GM19397 (cell line): ENCODE data around the gene ZNF765.
"Not testable (repeated sequence)": the region's sequence is repeated elsewhere in the genome, so short reads cannot be mapped to it uniquely, and the experiment has no call there.

Source experiments
- ATAC-seq: cut with Tn5 transposase; IDR thresholded peaks from one replicate; pipeline ENCODE4 v1.9.1; 2021; ENCODE audit warnings: mild to moderate bottlenecking, moderate library complexity; ENCODE audit not compliant: unreplicated experiment

Gene ZNF765

DNA sequence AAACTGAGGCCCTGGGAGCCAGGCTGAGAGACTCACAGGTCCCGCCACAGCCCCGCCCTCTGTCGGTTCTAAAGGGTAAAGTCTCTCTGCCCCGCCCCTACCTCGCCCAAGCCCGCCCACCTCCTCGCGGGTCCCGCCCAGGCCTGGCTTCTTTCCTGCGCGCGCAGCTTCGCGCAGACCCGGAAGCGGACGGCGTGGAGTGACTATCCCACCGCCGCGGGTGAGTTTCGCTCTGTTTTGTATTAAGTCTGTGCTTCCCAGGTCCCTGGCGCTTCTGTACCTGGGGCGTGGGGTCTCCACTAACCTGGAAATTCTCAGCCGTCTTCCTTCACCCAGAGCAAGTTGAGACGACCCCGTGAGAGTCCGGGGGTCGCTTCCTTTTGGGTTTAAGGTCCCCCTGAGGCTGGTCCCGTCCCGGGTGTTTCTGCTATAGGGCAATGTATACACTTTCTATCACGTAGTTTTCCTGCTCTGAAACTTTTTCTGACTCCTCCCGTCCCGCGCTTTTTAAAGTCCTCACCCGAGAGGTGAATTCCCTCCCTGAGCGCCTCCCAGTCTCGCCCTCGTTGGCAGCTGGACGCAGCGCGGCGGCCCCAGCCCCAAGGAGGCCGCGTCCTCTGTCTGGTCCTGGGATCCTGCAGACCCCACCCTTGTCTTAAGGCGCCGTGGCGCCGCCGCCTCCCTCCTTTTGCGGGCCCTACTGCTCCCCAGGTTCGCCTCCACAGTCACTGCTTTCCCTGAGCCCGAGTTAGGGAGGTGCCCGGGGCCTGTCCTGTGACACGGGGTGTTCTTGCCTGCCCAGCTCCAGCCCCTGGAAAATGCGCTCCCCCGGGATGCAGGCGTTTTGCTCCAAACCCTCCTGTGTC lies at the start of gene ZNF765:
TSS of gene ZNF765 (plus strand) at position 176 of the 866 bp plus-strand sequence. CDS start 2,867 bp downstream, outside the sequence.
- peak; percentile 93 for ATAC-seq

DNA sequence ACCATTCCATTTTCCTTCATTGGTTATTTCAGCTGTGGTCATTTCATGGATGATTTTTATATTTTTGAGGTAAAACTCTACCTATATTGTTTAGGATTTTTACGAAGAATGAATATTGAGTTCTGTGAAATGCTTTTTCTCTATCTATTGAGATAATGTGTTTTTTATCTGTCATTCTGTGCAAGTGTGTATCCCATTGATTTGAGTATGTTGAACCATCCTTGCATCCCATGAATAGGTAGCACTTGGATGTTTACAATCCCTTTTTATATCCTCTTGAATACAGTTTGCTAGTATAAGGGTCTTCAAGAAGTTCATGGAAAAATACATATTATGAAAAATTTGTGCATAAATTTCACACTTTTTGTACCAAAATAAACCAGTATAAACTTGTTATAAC lies 39.2 kb upstream of the ZNF765 start:
- ATAC-seq, result no peak

DNA sequence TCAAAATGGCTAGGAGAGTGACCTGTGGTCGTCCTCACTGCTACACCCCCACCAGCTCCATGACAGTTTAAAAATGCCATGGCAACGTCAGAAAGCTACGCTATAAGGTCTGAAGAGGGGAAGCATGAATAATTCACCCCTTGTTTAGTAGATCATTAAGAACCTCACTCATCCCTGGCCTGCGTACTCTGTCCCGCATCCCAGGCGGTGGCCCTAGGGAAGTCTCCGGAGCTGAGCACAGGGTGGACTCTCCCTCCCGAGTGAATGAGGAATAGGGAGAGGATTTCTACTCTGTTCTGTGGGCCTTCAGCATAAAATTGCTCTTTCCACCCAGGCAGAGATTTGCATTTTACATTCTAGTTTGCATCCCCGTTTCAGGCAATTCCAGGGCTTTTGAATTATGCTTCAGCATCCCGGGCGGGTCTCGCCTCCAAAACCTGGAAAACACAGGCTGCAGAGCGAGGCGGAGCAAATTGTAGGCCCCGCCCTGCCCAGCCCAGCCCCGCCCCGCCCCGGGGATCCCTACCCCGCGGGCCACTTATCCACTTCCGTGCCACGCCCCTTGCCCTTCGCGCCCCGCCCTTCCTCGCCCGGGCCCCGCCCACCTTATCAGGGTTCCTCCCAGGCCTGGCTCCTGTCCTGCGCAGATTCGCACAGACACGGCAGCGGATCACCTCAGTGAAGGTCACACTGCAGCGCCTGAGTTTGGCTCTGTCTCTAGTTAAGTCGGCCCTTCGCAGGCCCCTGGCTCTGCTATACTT lies 36.9 kb upstream of the ZNF765 start:
- ATAC-seq, result no peak

DNA sequence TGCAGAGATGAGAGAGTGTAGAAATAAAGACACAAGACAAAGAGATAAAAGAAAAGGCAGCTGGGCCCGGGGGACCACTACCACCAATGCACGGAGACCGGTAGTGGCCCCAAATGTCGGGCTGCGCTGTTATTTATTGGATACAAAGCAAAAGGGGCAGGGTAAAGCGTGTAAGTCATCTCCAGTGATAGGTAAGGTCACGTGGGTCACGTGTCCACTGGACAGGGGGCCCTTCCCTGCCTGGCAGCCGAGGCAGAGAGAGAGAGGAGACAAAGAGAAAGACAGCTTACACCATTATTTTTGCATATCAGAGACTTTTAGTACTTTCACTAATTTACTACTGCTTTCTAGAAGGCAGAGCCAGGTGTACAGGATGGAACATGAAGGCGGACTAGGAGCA lies 34.9 kb upstream of the ZNF765 start:
- ATAC-seq, result not testable (repeated sequence)

DNA sequence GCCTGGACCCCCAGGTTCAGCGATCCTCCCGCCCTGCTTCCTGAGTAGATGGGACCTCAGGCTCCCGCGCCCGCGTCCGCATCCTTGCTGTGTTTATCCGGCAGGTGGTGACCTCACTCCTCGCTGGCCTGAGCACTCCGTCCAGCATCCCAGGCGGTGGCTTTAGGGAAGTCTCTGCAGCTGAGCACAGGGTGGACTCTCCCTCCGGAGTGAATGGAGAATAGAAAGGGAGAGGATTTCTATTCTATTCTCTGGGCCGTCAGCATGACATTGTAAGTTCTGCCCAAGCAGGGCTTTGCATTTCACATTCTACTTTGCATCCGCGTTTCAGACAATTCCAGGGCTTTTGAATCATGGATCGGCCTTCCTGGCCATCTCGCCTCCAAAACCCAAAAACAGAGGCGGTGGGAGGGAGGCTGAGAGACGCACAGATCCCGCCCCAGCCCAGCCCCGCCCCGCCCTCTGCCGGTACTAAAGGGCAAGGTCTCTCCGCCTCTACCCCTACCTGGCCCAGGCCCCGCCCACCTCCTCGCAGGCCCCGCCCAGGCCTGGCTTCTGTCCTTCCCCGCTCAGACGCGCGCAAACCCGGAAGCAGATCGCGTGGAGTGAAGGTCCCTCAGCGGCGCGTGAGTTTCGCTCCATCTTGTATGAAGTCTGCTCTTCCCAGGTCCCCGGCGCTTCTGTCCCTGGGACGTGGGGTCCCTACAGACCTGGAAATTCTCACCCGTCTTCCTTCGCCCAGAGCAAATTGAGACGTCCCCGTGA lies 29.6 kb upstream of the ZNF765 start, which contains the start of gene ZNF525:
TSS of gene ZNF525 (plus strand) at position 572 of the 765 bp plus-strand sequence. CDS start 6,577 bp downstream, outside the sequence.
- peak; percentile 99 for ATAC-seq

DNA sequence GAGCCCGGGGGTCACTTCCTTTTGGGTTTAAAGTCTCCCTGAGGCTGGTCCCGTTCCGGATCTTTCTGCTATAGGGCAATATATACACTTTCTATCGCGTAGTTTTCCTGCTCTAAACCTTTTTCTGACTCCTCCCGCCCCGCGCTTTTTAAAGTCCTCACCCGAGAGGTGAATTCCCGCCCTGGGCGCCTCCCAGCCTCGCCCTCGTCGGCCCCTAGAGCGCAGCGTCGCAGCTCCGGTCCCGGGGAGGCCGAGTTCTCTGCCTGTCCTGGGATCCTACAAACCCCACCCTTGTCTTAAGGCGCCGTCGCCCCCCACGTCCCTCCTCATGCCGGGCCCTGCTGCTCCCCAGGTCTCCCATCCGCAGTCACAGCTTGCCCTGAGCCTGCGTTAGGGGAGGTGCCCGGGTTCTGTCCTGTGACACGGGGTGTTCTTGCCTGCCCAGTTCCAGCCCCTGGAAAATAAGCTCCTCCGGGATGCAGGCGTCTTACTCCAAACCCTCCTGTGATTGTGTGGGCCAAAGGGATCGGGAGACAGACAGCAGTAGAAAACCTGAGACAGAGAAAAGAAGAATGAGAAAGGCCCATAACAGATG lies 29.0 kb upstream of the ZNF765 start:
- peak; percentile 35 for ATAC-seq

DNA sequence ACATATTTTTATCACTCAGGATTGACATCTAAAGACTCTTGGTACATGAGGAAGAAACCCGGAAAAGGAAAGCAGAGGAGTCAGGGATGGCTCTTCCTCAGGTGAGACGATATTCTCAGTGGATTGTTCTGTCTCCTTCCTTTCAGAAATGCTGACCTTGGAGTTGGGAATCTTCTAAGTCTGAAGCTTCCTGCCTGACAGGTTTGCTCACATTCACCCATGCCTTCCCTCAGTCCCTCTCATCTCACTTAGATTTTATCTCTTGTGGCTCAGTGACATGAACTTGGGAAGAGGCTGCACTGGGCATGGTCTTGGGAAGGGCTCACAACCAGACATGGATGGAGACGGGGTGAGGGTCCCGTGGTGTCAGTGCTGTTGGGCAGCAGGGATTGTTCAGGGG lies 22.8 kb upstream of the ZNF765 start:
- ATAC-seq, result no peak

DNA sequence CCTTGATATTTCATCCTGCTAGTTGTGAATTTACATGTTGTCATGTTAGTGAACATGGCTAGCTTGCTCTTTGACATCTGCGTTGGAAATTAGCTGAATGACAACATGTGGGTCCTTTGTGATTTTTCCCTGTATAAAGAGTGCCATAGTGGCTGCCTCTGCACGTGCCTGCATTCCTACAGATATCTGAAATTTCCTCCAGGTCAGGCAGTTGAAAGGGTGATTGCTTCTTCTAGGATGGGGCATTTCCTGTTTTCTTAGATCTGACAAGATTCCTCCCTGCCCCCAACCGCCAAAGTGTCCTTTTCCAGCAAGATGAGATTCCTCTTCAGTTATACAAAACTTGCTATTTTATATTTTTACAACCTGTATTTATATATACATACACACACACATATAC lies 20.7 kb upstream of the ZNF765 start:
- ATAC-seq, result no peak

DNA sequence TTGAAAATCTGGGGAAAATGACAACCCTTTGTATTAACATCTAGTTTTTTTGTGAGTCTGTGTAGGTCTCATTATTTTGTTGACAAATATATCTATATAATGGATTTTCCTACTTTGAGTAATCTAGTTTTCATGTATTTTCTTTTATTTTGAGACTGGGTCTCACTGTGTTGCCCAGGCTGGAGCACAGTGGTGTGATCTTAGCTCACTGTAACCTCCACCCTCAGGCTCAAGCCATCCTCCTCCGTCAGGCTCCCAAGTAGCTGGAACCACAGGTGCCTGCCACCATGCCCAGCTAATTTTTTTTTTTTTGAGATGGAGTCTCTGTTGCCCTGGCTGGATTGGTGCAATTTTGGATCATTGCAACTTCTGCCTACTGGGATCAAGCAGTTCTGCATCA lies 20.2 kb upstream of the ZNF765 start:
- ATAC-seq, result no peak

DNA sequence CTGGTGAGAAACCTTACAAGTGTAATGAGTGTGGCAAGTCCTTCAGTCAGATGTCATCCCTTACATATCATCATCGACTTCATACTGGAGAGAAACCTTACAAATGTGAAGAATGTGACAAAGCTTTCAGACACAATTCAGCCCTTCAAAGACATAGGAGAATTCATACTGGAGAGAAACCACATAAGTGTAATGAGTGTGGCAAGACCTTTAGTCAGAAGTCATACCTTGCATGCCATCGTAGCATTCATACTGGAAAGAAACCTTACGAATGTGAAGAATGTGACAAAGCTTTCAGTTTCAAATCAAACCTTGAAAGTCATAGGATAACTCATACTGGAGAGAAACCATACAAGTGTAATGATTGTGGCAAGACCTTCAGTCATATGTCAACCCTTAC lies 13.6 kb upstream of the ZNF765 start:
- no peak for ATAC-seq

DNA sequence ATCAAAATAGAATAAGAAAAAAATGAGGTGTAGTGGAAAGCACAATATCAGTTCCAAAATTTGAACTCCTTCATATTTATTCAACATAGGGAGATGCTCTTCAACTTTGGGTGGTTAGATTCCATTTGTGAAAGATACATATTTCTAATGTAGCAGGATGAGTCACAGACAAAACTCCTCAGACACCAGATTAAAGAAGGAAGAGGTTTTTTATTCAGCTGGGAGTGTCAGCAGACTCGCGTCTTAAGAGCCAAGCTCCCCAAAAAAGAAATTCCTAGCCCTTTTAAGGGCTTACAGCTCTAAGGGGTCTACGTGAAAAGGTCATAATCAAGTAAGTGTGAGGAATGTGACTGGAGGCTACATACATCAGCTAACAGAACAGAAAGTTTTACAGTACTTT lies 6.8 kb upstream of the ZNF765 start:
- ATAC-seq, result no peak

DNA sequence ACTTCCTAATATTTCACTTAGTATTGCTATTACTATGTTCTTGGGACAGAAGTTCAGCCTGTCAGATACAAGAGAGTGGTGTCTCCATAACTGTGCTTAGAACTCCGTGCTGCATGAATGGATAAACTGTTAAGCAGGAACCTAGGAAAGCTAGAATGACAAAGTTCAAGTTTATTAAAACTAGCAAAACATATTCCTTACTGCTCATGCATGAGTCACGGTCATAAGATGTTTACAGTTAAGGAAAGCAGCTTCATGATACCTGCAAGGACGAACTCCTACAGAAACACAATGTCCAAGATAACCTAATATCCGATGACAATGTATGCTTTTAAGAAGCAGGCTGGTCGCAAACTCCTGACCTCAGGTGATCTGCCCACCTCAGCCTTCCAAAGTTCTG lies 6.0 kb upstream of the ZNF765 start:
- no peak for ATAC-seq

DNA sequence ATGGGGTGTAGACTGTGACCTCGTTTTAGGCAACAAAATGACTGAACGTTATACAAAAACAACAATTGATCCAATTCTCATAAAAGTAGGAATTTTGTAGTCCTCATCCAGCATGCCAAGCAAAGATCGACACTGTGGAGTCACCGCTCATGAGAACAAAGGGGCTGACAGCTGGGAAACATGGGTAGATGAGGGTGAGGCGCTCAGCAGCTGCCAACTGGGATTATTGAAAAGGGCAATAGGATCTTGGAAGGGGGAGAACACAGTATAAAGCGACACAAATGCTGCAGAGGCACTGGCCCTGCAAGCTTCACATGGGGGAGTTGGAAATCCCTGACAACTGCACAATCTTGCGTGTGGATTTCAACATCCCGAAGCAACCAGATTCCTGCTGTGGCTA lies 5.4 kb upstream of the ZNF765 start:
- ATAC-seq, result no peak

DNA sequence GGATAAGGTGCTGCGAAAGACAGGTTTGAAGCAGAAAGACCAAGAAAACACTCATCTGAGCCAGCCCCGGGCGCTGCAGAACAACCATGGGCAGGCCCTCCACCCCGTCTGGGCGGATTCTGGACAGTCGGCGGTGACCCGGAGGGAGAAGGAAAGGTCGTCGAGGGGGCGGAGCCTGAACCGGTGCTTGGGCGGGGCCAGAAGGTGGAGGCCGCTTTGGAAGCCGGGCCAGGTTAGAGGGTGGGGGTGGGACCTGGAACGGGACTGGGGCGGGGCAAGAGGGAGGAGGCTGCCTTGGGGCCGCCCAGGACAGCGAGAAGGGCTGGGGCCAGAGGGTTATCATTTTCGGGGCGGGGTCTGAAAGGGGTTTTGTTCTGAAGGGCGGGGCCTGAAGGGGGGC lies 5.0 kb upstream of the ZNF765 start:
- ATAC-seq, result no peak

DNA sequence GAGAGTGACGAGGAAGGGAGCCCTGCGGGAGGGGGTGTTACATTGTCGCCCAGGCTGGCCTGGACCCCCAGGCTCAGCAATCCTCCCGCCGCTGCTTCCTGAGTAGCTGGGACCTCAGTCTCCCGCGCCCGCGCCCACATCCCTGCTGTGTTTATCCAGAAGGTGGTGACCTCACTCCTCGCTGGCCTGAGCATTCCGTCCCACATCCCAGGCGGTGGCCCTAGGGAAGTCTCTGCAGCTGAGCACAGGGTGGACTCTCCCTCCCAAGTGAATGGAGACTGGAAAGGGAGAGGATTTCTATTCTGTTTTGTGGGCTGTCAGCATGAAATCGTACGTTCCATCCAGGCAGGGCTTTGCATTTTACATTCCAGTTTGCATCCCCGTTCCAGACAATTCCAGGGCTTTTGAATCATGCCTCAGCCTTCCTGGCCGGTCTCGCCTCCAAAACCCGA lies 401 bp upstream of the ZNF765 start:
- no peak for ATAC-seq

DNA sequence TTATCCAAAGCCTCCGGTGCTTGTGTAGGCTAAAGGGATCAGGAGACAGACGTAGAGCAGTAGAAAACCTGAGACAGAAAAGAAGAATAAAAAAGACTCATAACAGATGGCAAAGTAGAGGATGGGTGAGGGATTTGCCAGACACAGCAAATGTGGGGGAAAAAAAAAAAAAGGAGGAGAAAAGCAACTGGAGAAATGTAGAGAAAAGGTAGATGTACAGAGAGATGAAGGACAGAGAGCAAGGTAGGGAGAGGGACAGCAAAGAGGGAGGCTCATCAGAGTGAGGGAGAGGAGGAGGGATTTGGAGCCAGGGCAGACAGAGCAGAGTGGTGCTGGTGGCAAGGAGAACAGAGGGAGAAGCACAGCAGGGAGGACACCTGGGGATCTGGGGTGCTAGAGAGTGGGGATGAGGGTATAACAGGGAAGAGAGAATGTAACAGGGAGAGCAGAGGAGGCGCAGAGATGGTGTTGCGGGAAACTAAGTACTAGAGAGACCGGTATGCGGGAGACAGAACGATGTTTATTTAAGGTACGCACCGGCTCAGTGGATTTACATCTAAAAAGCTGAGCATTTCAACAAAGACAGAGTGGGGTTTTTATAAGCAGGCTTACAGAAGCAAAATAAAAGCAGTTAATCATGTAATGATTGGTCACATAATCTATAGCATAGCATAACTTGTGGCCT lies 1.0 kb downstream of the ZNF765 start:
- not testable (repeated sequence) for ATAC-seq

DNA sequence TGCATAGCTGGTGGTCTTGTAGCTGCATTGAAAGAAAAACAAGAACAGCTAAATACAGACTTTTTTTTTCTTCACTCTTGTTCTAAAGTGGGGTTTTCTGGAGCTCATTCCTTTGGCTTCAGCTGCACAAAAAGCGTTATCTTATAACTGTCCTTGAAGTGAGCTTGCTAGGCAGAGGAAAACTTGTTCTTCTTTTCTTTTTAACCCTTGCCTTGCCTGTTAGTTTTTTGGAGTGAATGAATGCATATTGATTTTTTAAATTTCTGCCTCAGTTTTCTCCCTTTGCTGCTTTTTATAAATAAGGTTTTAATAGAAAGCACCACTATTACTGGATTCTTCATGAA lies 1.5 kb downstream of the ZNF765 start:
- no peak for ATAC-seq

DNA sequence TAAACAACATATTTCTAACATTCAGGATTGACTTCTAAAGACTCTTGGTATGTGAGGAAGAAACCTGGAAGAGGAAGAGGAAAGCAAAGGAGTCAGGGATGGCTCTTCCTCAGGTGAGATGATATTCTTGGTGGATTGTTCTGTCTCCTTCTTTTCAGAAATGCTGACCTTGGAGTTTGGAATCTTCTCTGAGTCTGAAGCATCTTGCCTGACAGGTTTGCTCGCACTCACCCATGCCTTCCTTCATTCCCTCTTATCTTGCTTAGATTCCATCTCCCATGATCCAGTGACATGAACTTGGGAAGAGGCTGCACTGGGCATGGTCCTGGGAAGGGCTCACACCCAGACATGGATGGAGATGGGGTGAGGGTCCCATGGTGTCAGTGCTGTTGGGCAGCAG lies 3.0 kb downstream of the ZNF765 start:
- ATAC-seq, result not testable (repeated sequence)

DNA sequence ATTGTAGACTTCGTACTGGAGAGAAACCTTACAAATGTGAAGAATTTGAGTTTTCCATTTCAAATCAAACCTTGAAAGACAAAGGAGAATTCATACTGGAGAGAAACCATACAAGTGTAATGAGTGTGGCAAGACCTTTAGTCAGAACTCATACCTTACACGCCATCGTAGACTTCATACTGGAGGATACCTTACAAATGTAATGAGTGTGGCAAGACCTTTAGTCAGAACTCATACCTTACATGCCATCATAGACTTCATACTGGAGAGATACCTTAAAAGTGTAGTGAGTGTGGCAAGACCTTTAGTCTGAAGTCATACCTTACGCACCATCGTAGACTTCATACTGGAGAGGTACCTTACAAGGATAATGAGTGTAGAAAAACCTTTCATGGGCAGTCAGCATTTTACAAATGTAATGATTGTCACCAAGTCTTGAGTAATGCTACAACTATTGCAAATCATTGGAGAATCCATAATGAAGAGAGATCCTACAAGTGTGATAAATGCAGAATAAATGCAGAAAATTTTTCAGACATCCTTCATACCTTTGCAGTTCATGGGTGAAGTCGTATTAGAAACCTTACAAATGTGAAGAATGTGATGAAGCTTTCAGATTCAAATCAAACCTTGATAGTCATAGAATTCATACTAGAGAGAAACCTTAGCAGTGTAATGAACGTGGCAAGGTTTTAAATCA lies 14.7 kb downstream of the ZNF765 start:
- no peak for ATAC-seq
